ENCODE data around the gene DSN1.

The DSN1 gene

GRCh38 chr20:36796117-36796516 lies 22.6 kb upstream of the DSN1 start:
- peaks cover 0 to 7% (median 0%) of the 10 kb centered on the region in 5 donors for H3K4me1 ChIP-seq (ENCODE audit: control insufficient read depth in 5 of 5, insufficient read depth in 5 of 5, low read length in 5 of 5)
- no peaks in the 10 kb centered on the region for H3K9me3 ChIP-seq (ENCODE audit: control insufficient read depth in 5 of 5, low read length in 5 of 5)
- no peak overlapping the region for H3K27ac ChIP-seq (ENCODE audit: low read depth, low read length)
- no peak overlapping the region for H3K9ac ChIP-seq (ENCODE audit: low read length in 5 of 5)
- no peaks in the 10 kb centered on the region for H3K27me3 ChIP-seq (ENCODE audit: control insufficient read depth in 5 of 5, insufficient read depth in 4 of 5, low read length in 5 of 5)
- no peak overlapping the region for H3K4me3 ChIP-seq (ENCODE audit: low read depth in 1 of 5, low read length in 5 of 5)
- H3K36me3 ChIP-seq (ENCODE audit: control insufficient read depth in 5 of 5, insufficient read depth in 5 of 5, low read length in 5 of 5), result peaks cover 0 to 88% (median 73%) of the 10 kb centered on the region in 5 donors

- Histone ChIP-seq H3K4me3 (ENCODE audit: low read depth in 1 of 5, low read length in 5 of 5) (no peak overlapping the region), H3K36me3 (ENCODE audit: control insufficient read depth in 5 of 5, insufficient read depth in 5 of 5, low read length in 5 of 5) (peaks cover 0 to 84% (median 69%) of the 10 kb centered on the region in 5 donors), H3K27me3 (ENCODE audit: control insufficient read depth in 5 of 5, insufficient read depth in 4 of 5, low read length in 5 of 5) (no peaks in the 10 kb centered on the region), H3K9me3 (ENCODE audit: control insufficient read depth in 5 of 5, low read length in 5 of 5) (no peaks in the 10 kb centered on the region), H3K27ac (ENCODE audit: low read depth, low read length) (no peak overlapping the region), H3K9ac (ENCODE audit: low read length in 5 of 5) (no peak overlapping the region), H3K4me1 (ENCODE audit: control insufficient read depth in 5 of 5, insufficient read depth in 5 of 5, low read length in 5 of 5) (peaks cover 0 to 7% (median 0%) of the 10 kb centered on the region in 5 donors)
Measured at GRCh38 chr20:36795691-36796090, 22.1 kb upstream of the DSN1 start.

GRCh38 chr20:36794116-36794474 lies 20.5 kb upstream of the DSN1 start:
- no peaks in the 10 kb centered on the region for H3K27me3 ChIP-seq (ENCODE audit: control insufficient read depth in 5 of 5, insufficient read depth in 4 of 5, low read length in 5 of 5)
- no peak overlapping the region for H3K27ac ChIP-seq (ENCODE audit: low read depth, low read length)
- no peak overlapping the region for H3K4me3 ChIP-seq (ENCODE audit: low read depth in 1 of 5, low read length in 5 of 5)
- H3K9ac ChIP-seq (ENCODE audit: low read length in 5 of 5), result no peak overlapping the region
- H3K4me1 ChIP-seq (ENCODE audit: control insufficient read depth in 5 of 5, insufficient read depth in 5 of 5, low read length in 5 of 5), result peaks cover 0 to 2% (median 0%) of the 10 kb centered on the region in 5 donors
- peaks cover 0 to 71% (median 58%) of the 10 kb centered on the region in 5 donors for H3K36me3 ChIP-seq (ENCODE audit: control insufficient read depth in 5 of 5, insufficient read depth in 5 of 5, low read length in 5 of 5)
- H3K9me3 ChIP-seq (ENCODE audit: control insufficient read depth in 5 of 5, low read length in 5 of 5), result no peaks in the 10 kb centered on the region

GRCh38 chr20:36793294-36794115 lies 19.9 kb upstream of the DSN1 start:
- no peak overlapping the region for H3K27ac ChIP-seq (ENCODE audit: low read depth, low read length)
- H3K9me3 ChIP-seq (ENCODE audit: control insufficient read depth in 5 of 5, low read length in 5 of 5), result no peaks in the 10 kb centered on the region
- H3K4me1 ChIP-seq (ENCODE audit: control insufficient read depth in 5 of 5, insufficient read depth in 5 of 5, low read length in 5 of 5), result peaks cover 0 to 2% (median 0%) of the 10 kb centered on the region in 5 donors
- H3K9ac ChIP-seq (ENCODE audit: low read length in 5 of 5), result no peak overlapping the region
- H3K27me3 ChIP-seq (ENCODE audit: control insufficient read depth in 5 of 5, insufficient read depth in 4 of 5, low read length in 5 of 5), result no peaks in the 10 kb centered on the region
- H3K36me3 ChIP-seq (ENCODE audit: control insufficient read depth in 5 of 5, insufficient read depth in 5 of 5, low read length in 5 of 5), result peaks cover 0 to 65% (median 57%) of the 10 kb centered on the region in 5 donors
- no peak overlapping the region for H3K4me3 ChIP-seq (ENCODE audit: low read depth in 1 of 5, low read length in 5 of 5)

- Histone ChIP-seq H3K27ac (ENCODE audit: low read depth, low read length) (no peak overlapping the region), H3K36me3 (ENCODE audit: control insufficient read depth in 5 of 5, insufficient read depth in 5 of 5, low read length in 5 of 5) (peaks cover 0 to 54% (median 46%) of the 10 kb centered on the region in 5 donors), H3K4me3 (ENCODE audit: low read depth in 1 of 5, low read length in 5 of 5) (no peak overlapping the region), H3K27me3 (ENCODE audit: control insufficient read depth in 5 of 5, insufficient read depth in 4 of 5, low read length in 5 of 5) (no peaks in the 10 kb centered on the region), H3K9ac (ENCODE audit: low read length in 5 of 5) (no peak overlapping the region), H3K4me1 (ENCODE audit: control insufficient read depth in 5 of 5, insufficient read depth in 5 of 5, low read length in 5 of 5) (peaks cover 0 to 2% (median 0%) of the 10 kb centered on the region in 5 donors), H3K9me3 (ENCODE audit: control insufficient read depth in 5 of 5, low read length in 5 of 5) (no peaks in the 10 kb centered on the region)
Measured at GRCh38 chr20:36792422-36792821, 18.9 kb upstream of the DSN1 start.

GRCh38 chr20:36791862-36792261 lies 18.3 kb upstream of the DSN1 start:
- H3K36me3 ChIP-seq (ENCODE audit: control insufficient read depth in 5 of 5, insufficient read depth in 5 of 5, low read length in 5 of 5), result peaks cover 0 to 51% (median 41%) of the 10 kb centered on the region in 5 donors
- peaks cover 0 to 2% (median 0%) of the 10 kb centered on the region in 5 donors for H3K4me1 ChIP-seq (ENCODE audit: control insufficient read depth in 5 of 5, insufficient read depth in 5 of 5, low read length in 5 of 5)

GRCh38 chr20:36786663-36787062 lies 13.1 kb upstream of the DSN1 start:
- Histone ChIP-seq H3K36me3 (ENCODE audit: control insufficient read depth in 5 of 5, insufficient read depth in 5 of 5, low read length in 5 of 5) (peaks cover 0 to 53% (median 46%) of the 10 kb centered on the region in 5 donors), H3K9ac (ENCODE audit: low read length in 5 of 5) (no peak overlapping the region), H3K9me3 (ENCODE audit: control insufficient read depth in 5 of 5, low read length in 5 of 5) (no peaks in the 10 kb centered on the region), H3K4me3 (ENCODE audit: low read depth in 1 of 5, low read length in 5 of 5) (no peak overlapping the region), H3K4me1 (ENCODE audit: control insufficient read depth in 5 of 5, insufficient read depth in 5 of 5, low read length in 5 of 5) (peaks cover 0 to 5% (median 0%) of the 10 kb centered on the region in 5 donors), H3K27ac (ENCODE audit: low read depth, low read length) (no peak overlapping the region), H3K27me3 (ENCODE audit: control insufficient read depth in 5 of 5, insufficient read depth in 4 of 5, low read length in 5 of 5) (no peaks in the 10 kb centered on the region)

More at GRCh38 chr20:36791862-36792261, 18.3 kb upstream of the DSN1 start:
- H3K27me3 ChIP-seq (ENCODE audit: control insufficient read depth in 5 of 5, insufficient read depth in 4 of 5, low read length in 5 of 5), result no peaks in the 10 kb centered on the region
- H3K9me3 ChIP-seq (ENCODE audit: control insufficient read depth in 5 of 5, low read length in 5 of 5), result no peaks in the 10 kb centered on the region
- no peak overlapping the region for H3K27ac ChIP-seq (ENCODE audit: low read depth, low read length)
- H3K4me3 ChIP-seq (ENCODE audit: low read depth in 1 of 5, low read length in 5 of 5), result no peak overlapping the region
- no peak overlapping the region for H3K9ac ChIP-seq (ENCODE audit: low read length in 5 of 5)

GRCh38 chr20:36786246-36786645 lies 12.7 kb upstream of the DSN1 start:
- no peak overlapping the region for H3K27ac ChIP-seq (ENCODE audit: low read depth, low read length)
- no peaks in the 10 kb centered on the region for H3K27me3 ChIP-seq (ENCODE audit: control insufficient read depth in 5 of 5, insufficient read depth in 4 of 5, low read length in 5 of 5)
- no peak overlapping the region for H3K9ac ChIP-seq (ENCODE audit: low read length in 5 of 5)
- H3K9me3 ChIP-seq (ENCODE audit: control insufficient read depth in 5 of 5, low read length in 5 of 5), result no peaks in the 10 kb centered on the region
- H3K4me1 ChIP-seq (ENCODE audit: control insufficient read depth in 5 of 5, insufficient read depth in 5 of 5, low read length in 5 of 5), result peaks cover 0 to 5% (median 0%) of the 10 kb centered on the region in 5 donors
- no peak overlapping the region for H3K4me3 ChIP-seq (ENCODE audit: low read depth in 1 of 5, low read length in 5 of 5)
- peaks cover 0 to 50% (median 41%) of the 10 kb centered on the region in 5 donors for H3K36me3 ChIP-seq (ENCODE audit: control insufficient read depth in 5 of 5, insufficient read depth in 5 of 5, low read length in 5 of 5)

- Histone ChIP-seq H3K36me3 (ENCODE audit: control insufficient read depth in 5 of 5, insufficient read depth in 5 of 5, low read length in 5 of 5) (peaks cover 0 to 48% (median 44%) of the 10 kb centered on the region in 5 donors), H3K27ac (ENCODE audit: low read depth, low read length) (no peak overlapping the region), H3K4me3 (ENCODE audit: low read depth in 1 of 5, low read length in 5 of 5) (no peak overlapping the region), H3K9ac (ENCODE audit: low read length in 5 of 5) (no peak overlapping the region), H3K9me3 (ENCODE audit: control insufficient read depth in 5 of 5, low read length in 5 of 5) (no peaks in the 10 kb centered on the region), H3K4me1 (ENCODE audit: control insufficient read depth in 5 of 5, insufficient read depth in 5 of 5, low read length in 5 of 5) (peaks cover 0 to 5% (median 0%) of the 10 kb centered on the region in 5 donors), H3K27me3 (ENCODE audit: control insufficient read depth in 5 of 5, insufficient read depth in 4 of 5, low read length in 5 of 5) (no peaks in the 10 kb centered on the region)
Measured at GRCh38 chr20:36785308-36785707, 11.7 kb upstream of the DSN1 start.

GRCh38 chr20:36784900-36785299 lies 11.3 kb upstream of the DSN1 start:
- Histone ChIP-seq H3K36me3 (ENCODE audit: control insufficient read depth in 5 of 5, insufficient read depth in 5 of 5, low read length in 5 of 5) (peaks cover 0 to 48% (median 44%) of the 10 kb centered on the region in 5 donors), H3K9ac (ENCODE audit: low read length in 5 of 5) (no peak overlapping the region), H3K27ac (ENCODE audit: low read depth, low read length) (no peak overlapping the region)

More at GRCh38 chr20:36784900-36785299, 11.3 kb upstream of the DSN1 start:
- Histone ChIP-seq H3K9me3 (ENCODE audit: control insufficient read depth in 5 of 5, low read length in 5 of 5) (no peaks in the 10 kb centered on the region), H3K4me1 (ENCODE audit: control insufficient read depth in 5 of 5, insufficient read depth in 5 of 5, low read length in 5 of 5) (peaks cover 0 to 5% (median 0%) of the 10 kb centered on the region in 5 donors), H3K27me3 (ENCODE audit: control insufficient read depth in 5 of 5, insufficient read depth in 4 of 5, low read length in 5 of 5) (no peaks in the 10 kb centered on the region), H3K4me3 (ENCODE audit: low read depth in 1 of 5, low read length in 5 of 5) (no peak overlapping the region)

Measured in subcutaneous abdominal adipose tissue (tissue), 5 donors.